ENCODE results near the gene FGF9. TPM values are rescaled to one million over a fixed set of nuclear protein-coding genes. Genes with fewer than 3 reads are reported as not detected.

Gene FGF9
- total RNA-seq, 1 donor from 2014 or later: 12.3 TPM

- Histone ChIP-seq H3K27me3 (ENCODE audit: low read depth) (no peaks in the 10 kb centered on the region), H3K27ac (replicated peaks) (no peak overlapping the region), H3K36me3 (peaks cover 3% of the 10 kb centered on the region), H3K4me3 (no peak overlapping the region), H3K9me3 (replicated peaks) (no peaks in the 10 kb centered on the region), H3K4me1 (peaks cover 18% of the 10 kb centered on the region)
- intact Hi-C loops (cut with micrococcal nuclease): no loop called here
- DNase-seq: no peak
- TF ChIP-seq, protein P1, sequence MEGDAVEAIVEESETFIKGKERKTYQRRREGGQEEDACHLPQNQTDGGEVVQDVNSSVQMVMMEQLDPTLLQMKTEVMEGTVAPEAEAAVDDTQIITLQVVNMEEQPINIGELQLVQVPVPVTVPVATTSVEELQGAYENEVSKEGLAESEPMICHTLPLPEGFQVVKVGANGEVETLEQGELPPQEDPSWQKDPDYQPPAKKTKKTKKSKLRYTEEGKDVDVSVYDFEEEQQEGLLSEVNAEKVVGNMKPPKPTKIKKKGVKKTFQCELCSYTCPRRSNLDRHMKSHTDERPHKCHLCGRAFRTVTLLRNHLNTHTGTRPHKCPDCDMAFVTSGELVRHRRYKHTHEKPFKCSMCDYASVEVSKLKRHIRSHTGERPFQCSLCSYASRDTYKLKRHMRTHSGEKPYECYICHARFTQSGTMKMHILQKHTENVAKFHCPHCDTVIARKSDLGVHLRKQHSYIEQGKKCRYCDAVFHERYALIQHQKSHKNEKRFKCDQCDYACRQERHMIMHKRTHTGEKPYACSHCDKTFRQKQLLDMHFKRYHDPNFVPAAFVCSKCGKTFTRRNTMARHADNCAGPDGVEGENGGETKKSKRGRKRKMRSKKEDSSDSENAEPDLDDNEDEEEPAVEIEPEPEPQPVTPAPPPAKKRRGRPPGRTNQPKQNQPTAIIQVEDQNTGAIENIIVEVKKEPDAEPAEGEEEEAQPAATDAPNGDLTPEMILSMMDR (IDR thresholded peaks at IDR 0.05; ENCODE audit: borderline replicate concordance): no peak
Observed at GRCh38 chr13:21698817-21699679, 28.2 kb downstream of the FGF9 start.

- Histone ChIP-seq H3K9me3 (replicated peaks) (no peaks in the 10 kb centered on the region), H3K36me3 (peaks cover 3% of the 10 kb centered on the region), H3K27me3 (ENCODE audit: low read depth) (no peaks in the 10 kb centered on the region), H3K4me1 (peaks cover 22% of the 10 kb centered on the region), H3K4me3 (no peak overlapping the region), H3K27ac (replicated peaks) (no peak overlapping the region)
- DNase-seq: no peak
- intact Hi-C loops (cut with micrococcal nuclease): no loop called here
- TF ChIP-seq, protein P1 (IDR thresholded peaks at IDR 0.05; ENCODE audit: borderline replicate concordance): no peak
Observed at GRCh38 chr13:21701460-21701859, 30.6 kb downstream of the FGF9 start.

DNA sequence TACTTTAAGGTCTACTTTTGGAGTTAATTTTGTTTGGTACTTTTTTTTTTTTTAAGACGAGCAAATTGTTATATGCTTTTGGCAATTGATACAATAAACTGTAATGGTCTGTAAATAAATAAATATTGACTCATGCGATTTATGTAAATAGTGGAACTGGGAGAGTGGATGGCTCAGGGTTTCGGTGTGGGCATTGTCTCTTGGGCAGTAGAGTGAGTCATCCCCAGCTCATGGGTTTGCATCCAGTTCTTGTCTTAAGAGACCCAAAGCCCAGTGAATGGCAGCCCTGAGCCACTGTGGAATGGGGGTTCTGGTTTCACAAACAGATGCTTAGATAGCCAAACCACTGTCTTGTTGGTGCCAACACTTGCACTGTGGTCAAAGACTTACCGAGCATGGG lies 33.0 kb downstream of the FGF9 start:
- H3K4me3 ChIP-seq: no peak overlapping the region
- DNase-seq: no peak
- TF ChIP-seq, protein P1 (IDR thresholded peaks at IDR 0.05; ENCODE audit: borderline replicate concordance): no peak
- no peak overlapping the region for H3K27ac ChIP-seq (replicated peaks)
- peaks cover 3% of the 10 kb centered on the region for H3K36me3 ChIP-seq
- intact Hi-C loops (cut with micrococcal nuclease): no loop called here
- H3K9me3 ChIP-seq (replicated peaks): no peaks in the 10 kb centered on the region
- H3K4me1 ChIP-seq: peaks cover 13% of the 10 kb centered on the region
- no peaks in the 10 kb centered on the region for H3K27me3 ChIP-seq (ENCODE audit: low read depth)

DNA sequence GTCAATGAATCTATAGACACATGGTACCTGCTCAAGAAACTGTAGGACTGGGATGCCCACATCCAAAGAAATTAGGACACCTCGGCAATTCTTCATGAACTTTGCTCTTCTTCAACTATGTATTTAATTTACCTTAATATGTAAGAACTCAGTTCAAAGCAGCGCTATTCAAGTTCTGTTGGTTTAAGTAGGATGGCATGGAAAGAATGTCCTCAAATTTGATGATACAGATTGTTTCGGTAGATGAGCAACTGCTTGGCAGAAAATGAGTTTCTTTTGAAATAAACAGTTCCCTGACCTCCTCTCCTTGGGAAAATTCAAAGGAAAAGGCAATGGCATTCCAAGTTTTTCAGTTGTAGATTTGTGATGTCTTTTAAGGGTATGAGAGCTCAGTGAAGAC lies 36.7 kb downstream of the FGF9 start:
- peaks cover 15% of the 10 kb centered on the region for H3K9me3 ChIP-seq (replicated peaks)
- no peaks in the 10 kb centered on the region for H3K36me3 ChIP-seq
- no peak overlapping the region for H3K4me3 ChIP-seq
- H3K27ac ChIP-seq (replicated peaks): no peak overlapping the region
- H3K4me1 ChIP-seq: peaks cover 5% of the 10 kb centered on the region
- TF ChIP-seq, protein P1 (IDR thresholded peaks at IDR 0.05; ENCODE audit: borderline replicate concordance): no peak
- intact Hi-C loops (cut with micrococcal nuclease): no loop called here
- DNase-seq: no peak
- no peaks in the 10 kb centered on the region for H3K27me3 ChIP-seq (ENCODE audit: low read depth)

- Histone ChIP-seq H3K4me1 (no peaks in the 10 kb centered on the region), H3K4me3 (no peak overlapping the region), H3K36me3 (no peaks in the 10 kb centered on the region), H3K27me3 (ENCODE audit: low read depth) (no peaks in the 10 kb centered on the region), H3K9me3 (replicated peaks) (peaks cover 15% of the 10 kb centered on the region), H3K27ac (replicated peaks) (no peak overlapping the region)
- TF ChIP-seq, protein P1 (IDR thresholded peaks at IDR 0.05; ENCODE audit: borderline replicate concordance): no peak
- intact Hi-C loops (cut with micrococcal nuclease): no loop called here
- no peak for DNase-seq
Observed at GRCh38 chr13:21709697-21710096, 38.8 kb downstream of the FGF9 start.

Data from left ventricle myocardium inferior (tissue), 1 donor.